ENCODE data around the gene MLH3.

DNA sequence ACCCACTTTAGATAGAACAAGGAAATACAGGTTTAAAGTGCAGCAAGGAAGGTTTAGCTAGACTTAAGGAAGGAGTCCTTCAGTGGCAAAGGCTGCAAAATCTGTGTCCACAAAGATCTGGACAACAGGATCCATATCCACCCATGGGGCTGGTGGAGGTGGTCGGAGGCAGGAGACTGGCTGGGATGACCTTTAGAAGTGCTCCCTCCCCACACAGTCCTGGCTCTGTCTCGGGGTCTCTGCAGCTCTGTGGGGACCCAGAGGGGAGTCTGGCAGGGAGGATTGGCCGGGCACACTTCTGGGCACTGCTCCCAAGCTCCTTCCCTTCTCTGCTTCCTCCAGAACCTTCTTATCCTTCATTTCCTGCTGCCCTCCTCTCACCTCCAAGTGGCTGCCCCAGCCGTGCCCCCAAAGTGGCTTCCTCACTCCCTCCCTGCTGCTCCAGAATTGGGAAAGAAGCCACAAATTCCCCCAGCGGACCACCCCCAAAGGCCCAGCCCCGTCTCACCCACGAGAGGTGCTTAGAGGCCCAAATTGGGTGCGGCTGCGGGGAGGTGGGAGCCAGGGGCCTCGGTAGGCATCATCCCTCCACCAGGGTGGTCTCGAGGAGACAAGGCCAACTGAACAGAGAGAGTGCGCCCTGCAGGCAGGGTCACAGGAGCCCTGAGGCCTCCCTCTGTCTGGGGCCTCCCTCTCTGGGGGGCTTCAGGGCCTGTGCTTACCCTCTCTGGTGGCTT is 73.9 kb downstream of the MLH3 start:
- no peak for TF ChIP-seq CTCF (conservative IDR thresholded peaks at IDR 0.05; ENCODE audit: low read length)
- TF ChIP-seq EZH2phosphoT487 (IDR thresholded peaks at IDR 0.05; ENCODE audit: borderline replicate concordance), result no peak

Data from Loucy (cell line).